MM.1S (cell line): ENCODE data around the gene OR8G5.
"Not testable (repeated sequence)": the region's sequence is repeated elsewhere in the genome, so short reads cannot be mapped to it uniquely, and the experiment has no call there.

Experiments used
- EZH2 ChIP-seq: fragments of 300-600 bp; sonication (generic); optimal IDR thresholded peaks from 2 replicates; pipeline ENCODE3; 2017; ENCODE audit warnings: low read depth, mild to moderate bottlenecking, antibody characterized with exemption, low read length, mixed read lengths
- EZH2phosphoT487 ChIP-seq: fragments of 300-600 bp; sonication (generic); IDR thresholded peaks from 2 replicates; pipeline ENCODE4 v1.6.1; 2018; ENCODE audit warnings: antibody characterized with exemption, low read length
- TF ChIP-seq, protein P1 (sequence below): fragments of 300-600 bp; sonication (generic); IDR thresholded peaks from 2 replicates; pipeline ENCODE4 v1.5.1; 2016; ENCODE audit warnings: antibody characterized with exemption, low read length, mixed read lengths

DNA sequence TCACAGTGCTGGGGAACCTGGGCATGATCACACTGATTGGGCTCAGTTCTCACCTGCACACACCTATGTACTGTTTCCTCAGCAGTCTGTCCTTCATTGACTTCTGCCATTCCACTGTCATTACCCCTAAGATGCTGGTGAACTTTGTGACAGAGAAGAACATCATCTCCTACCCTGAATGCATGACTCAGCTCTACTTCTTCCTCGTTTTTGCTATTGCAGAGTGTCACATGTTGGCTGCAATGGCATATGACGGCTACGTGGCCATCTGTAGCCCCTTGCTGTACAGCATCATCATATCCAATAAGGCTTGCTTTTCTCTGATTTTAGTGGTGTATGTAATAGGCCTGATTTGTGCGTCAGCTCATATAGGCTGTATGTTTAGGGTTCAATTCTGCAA lies 8.9 kb downstream of the OR8G5 start:
- TF ChIP-seq, protein P1, sequence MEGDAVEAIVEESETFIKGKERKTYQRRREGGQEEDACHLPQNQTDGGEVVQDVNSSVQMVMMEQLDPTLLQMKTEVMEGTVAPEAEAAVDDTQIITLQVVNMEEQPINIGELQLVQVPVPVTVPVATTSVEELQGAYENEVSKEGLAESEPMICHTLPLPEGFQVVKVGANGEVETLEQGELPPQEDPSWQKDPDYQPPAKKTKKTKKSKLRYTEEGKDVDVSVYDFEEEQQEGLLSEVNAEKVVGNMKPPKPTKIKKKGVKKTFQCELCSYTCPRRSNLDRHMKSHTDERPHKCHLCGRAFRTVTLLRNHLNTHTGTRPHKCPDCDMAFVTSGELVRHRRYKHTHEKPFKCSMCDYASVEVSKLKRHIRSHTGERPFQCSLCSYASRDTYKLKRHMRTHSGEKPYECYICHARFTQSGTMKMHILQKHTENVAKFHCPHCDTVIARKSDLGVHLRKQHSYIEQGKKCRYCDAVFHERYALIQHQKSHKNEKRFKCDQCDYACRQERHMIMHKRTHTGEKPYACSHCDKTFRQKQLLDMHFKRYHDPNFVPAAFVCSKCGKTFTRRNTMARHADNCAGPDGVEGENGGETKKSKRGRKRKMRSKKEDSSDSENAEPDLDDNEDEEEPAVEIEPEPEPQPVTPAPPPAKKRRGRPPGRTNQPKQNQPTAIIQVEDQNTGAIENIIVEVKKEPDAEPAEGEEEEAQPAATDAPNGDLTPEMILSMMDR, result not testable (repeated sequence)
- not testable (repeated sequence) for TF ChIP-seq EZH2, EZH2phosphoT487
